Fibroblast of skin of back (primary cell): ENCODE results near the gene OR7E24. TPM values are rescaled to one million over a fixed set of nuclear protein-coding genes. Genes with fewer than 3 reads are reported as not detected.
A peak's percentile ranks its signal among the peaks of the same experiment; 100 is the strongest.
"Not testable (repeated sequence)": the region's sequence is repeated elsewhere in the genome, so short reads cannot be mapped to it uniquely, and the experiment has no call there.

Source experiments
- DNase-seq: peaks from one replicate; pipeline ENCODE4 v3.0.0-alpha.2; 2013
- polyA plus RNA-seq, 2 experiments: library from polyadenylated mRNA; unstranded; fragments of 120-200 nt; gene quantifications; one replicate each; pipeline ENCODE4 v1.2.1, GENCODE V29; 2013; ENCODE audit not compliant: insufficient read length in 2 of 2

The OR7E24 gene
- not detected for polyA plus RNA-seq (2013, experiment 1 of 2; ENCODE audit: insufficient read length)
- polyA plus RNA-seq (2013, experiment 2 of 2; ENCODE audit: insufficient read length), result not detected

DNA sequence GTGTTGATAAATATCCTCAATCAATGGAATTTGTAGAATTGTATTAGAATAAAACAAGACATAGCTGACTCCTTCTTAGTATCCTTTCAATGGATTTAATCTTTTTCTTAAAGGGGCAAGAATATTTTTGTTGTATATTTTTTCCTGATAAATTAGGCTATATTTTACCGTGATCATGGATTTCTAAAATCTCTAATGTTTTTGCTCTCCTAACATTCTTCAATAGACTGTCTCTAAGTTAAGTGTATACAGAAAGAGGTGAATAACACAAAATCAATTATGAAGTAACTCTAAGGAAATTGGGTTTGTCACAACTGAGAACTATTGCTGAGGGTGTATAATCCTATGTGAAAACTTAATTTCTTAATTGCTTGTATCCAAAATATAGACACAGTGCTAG, at the start of gene OR7E24:
Gene OR7E24, plus strand, starts transcription at position 301 of the 400 bp plus-strand sequence. CDS start 114 bp downstream, outside the sequence.
- no peak for DNase-seq

DNA sequence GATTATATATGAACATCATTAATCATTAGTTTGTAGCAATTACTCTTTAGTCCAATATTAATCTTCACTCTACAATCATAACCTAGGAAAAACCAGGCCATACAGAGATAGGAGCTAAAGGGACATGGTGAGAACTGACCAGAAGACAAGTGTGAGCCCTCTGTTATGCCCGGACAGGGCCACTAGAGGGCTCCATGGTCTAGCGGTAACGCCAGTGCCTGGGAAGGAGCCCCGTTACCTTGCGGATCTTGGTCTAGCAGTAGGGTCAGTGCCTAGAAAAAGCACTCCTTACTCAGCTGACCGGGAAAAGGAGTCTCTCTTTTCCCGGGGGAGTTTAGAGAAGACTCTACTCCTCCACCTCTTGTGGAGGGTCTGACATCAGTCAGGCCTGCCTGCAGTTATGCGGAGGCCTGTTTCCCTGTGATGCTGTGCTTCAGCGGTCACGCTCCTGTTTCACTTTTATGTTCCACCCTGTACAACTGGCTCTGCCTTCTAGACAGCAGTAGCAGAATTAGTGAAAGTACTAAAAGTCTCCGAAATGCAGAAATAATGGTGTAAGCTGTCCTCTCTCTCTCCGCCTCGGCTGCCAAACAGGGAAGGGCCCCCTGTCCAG, 45.1 kb upstream of the OR7E24 start:
- peak; percentile 61 for DNase-seq

DNA sequence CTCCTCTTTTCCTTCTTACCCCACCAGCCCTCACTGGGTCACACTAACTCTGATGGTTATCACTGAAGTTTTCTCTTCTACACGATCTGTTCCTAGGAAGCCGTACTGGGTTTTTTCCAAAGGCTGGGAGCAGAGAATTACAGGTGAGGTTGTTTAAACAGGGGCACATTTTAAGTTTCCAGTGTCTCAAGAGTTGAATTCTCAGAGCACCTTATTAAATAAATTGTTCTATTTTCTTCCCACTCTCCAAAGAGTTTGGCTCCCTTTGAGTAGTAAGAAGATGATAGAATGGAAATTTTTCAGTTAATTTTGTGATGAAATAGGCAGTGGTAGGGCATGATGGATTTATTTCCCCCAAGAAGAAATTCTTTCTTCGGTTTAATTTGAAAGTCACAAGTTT, 31.2 kb upstream of the OR7E24 start, which contains the start of gene OR7D4:
Gene OR7D4, minus strand, starts transcription at position 101 of the 400 bp plus-strand sequence. CDS start 4,752 bp downstream, outside the sequence.
- no peak for DNase-seq

DNA sequence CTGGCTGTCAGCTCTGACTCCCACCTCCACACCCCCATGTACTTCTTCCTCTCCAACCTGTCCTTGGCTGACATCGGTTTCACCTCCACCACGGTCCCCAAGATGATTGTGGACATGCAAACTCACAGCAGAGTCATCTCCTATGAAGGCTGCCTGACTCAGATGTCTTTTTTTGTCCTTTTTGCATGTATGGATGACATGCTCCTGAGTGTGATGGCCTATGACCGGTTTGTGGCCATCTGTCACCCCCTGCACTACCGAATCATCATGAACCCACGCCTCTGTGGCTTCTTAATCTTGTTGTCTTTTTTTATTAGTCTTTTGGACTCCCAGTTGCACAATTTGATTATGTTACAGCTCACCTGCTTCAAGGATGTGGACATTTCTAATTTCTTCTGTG, 506 bp downstream of the OR7E24 start:
- no peak for DNase-seq

DNA sequence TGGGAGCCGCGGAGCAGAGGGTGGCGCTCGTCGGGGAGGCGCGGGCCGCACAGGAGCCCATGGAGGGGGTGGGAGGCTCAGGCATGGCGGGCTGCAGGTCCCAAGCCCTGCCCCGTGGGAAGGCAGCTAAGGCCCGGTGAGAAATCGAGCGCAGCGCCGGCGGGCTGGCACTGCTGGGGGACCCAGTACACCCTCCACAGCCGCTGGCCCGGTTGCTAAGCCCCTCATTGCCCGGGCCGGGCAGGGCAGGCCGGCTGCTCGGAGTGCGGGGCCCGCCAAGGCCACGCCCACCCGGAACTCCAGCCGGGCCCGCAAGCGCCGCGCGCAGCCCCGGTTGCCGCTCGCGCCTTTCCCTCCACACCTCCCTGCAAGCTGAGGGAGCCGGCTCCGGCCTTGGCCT, 32.8 kb downstream of the OR7E24 start:
- DNase-seq, result not testable (repeated sequence)

DNA sequence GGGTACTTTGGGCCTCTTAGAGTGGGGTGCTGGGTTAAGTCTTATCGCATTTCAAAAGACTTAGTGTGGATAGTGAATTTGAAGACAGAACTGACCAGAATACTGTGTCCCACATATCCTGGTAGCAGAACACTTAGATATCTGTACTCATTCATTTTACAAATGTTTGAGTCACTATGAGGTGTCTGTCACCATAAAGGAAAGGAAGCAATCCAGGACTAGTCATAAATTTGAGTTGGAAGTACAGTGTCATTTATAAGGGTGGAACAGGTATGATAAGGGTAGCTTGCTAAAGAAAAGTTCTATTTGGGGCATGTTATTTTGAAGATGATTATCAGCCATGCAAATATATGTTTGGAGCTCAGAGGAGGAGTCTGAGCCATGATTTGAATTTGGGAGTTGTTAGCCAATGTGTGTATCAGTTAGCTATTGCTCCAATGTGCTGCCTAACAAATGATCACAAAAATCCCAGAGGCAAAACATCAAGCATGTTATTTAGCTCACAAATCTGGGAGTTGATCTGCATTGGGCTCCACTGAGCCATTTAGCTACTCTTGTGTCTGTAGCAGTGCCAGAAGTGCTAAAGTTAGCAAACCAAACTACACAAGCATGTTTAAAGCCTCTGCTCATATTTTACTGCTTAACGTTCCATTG, 38.6 kb downstream of the OR7E24 start:
- no peak for DNase-seq

DNA sequence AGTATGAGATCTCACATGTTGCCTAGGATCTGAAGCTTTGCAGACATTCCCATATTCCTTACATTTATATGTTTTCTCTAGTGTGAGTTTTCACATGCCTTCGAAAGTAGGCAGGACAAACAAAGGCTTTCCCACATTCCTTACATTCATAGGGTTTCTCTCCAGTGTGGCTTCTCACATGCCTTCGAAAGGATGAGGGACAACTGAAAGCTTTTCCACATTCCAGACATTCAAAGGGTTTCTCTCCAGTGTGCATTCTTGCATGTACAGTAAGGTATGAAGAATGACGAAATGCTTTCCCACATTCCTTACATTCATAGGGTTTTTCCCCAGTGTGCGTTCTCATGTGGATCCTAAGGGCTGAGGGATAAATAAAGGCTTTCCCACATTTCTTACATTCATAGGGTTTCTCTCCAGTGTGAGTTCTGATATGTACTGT, 44.7 kb downstream of the OR7E24 start:
- DNase-seq, result peak; percentile 30

DNA sequence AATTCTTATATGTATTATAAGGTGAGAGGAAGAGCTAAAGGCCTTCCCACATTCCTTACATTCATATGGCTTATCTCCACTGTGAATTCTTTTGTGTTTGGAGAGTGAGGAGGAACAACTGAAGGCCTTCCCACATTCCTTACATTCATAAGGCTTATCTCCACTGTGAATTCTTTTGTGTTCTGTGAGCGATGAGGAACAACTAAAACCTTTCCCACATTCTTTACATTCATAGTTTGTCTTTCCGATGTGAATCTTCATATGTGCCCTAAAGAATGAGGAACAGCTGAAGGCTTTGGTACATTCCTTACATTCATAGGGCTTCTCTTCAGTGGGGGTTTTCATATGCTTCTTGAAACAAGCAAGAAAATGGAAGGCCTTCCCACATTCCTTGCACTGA, 45.6 kb downstream of the OR7E24 start:
- peak; percentile 32 for DNase-seq
